GM19372 (cell line): ENCODE measurements around the gene CELA3A.
"Not testable (repeated sequence)": the region's sequence is repeated elsewhere in the genome, so short reads cannot be mapped to it uniquely, and the experiment has no call there.

Source experiments
- ATAC-seq: cut with Tn5 transposase; IDR thresholded peaks from one replicate; pipeline ENCODE4 v1.9.1; 2021; ENCODE audit warnings: mild to moderate bottlenecking, low read depth, moderate library complexity; ENCODE audit not compliant: unreplicated experiment

The CELA3A gene

GRCh38 chr1:22012752-22013151 lies 11.3 kb downstream of the CELA3A start:
- not testable (repeated sequence) for ATAC-seq

- ATAC-seq, result not testable (repeated sequence)
These were observed 13.2 kb downstream of the CELA3A start for GRCh38 chr1:22014575-22015206.

DNA sequence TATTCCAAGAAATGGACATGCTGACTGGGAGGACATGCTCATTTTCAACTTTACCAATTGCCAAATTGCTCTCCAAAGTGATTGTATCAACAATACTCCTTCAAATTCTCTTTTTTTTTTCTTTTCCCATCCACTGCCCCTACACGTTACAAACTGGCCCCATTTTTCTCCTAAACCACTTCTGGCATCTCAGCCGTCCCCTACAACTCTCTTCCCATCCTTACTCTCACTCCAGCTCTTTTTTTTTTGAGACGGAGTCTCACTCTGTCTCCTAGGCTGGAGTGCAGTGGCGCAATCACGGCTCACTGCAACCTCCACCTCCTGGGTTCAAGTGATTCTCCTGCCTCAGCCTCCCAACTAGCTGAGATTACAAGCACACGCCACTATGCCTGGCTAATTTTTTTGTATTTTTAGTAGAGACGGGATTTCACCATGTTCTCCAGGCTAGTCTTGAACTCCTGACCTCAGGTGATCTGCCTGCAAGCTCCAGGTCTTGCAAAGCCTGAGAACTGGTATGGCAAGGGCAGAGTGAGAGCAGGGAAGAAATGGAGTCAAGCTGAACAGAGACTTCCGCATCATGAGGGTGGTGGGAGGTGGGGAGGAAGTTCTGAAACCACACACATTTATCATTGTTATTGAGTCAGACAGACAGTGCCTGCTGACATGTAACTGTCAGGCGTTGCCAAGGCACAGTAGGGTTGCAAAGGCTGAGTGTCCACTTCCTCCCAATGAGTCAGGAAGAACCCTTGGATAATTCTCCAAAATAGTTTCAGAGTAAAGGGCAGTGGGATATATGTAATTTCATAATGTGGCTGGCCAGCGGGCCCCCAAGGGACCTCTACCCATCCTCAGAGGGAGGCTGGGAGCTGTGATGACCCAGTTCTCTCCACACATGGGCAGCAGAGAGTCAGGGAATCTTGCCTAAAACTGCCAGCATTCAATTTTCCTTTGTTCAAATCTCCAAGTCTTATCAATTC lies 17.4 kb downstream of the CELA3A start:
- no peak for ATAC-seq

DNA sequence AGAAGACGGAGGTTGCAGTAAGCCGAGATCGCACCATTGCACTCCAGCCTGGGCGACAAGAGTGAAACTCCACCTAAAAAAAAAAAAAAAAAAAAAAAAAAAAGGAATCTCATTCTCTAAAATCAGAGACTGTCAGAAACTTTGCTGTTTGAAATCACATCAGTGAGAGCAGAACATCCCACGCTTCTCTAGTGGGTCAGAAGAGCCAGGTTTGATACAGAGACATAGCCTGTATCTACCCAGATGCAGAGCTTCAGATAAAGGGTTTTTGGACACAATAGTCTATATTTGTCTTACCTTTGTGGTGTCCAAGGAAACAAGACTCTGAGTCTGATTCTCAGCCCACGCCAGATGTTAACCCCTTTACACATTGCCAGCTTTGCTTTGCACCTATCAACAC lies 19.6 kb downstream of the CELA3A start:
- no peak for ATAC-seq

DNA sequence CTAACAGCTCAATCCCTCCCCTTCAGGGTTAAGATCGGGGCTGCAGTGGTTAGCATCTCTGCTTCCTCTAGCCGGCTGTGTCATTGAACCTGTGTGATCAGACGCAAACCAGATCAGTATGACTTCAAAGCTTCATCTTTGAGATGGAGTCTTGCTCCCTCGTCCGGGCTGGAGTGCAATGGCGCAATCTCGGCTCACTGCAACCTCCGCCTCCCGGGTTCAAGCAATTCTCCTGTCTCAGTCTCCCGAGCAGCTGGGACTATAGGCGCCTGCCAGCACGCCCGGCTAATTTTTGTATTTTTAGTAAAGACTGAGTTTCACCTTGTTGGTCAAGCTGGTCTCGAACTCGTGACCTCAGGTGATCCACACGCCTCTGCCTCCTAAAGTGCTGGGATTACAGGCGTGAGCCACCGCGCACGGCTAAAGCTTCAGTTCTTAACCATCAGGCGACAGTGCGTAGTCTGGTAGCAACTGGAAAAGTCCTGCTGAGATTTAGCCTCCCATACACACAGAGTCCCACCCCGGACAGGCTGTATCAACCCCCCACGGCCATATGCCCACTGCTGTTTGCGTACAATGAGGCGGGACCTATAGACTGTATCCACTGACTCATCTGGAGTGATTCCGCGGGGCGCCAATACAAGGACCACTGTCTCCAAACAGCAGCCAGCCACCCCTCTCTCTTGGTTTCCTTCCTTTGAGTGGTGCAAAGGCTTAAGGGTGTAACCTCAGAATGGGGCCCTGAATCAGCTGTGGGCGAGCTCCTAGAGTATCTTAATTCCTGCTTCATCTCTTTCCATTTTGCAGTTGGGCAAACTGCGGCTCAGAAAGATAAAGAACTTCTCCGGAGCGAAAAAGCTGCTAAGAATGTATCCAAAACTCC lies 23.3 kb downstream of the CELA3A start:
- peak; percentile 31 for ATAC-seq

DNA sequence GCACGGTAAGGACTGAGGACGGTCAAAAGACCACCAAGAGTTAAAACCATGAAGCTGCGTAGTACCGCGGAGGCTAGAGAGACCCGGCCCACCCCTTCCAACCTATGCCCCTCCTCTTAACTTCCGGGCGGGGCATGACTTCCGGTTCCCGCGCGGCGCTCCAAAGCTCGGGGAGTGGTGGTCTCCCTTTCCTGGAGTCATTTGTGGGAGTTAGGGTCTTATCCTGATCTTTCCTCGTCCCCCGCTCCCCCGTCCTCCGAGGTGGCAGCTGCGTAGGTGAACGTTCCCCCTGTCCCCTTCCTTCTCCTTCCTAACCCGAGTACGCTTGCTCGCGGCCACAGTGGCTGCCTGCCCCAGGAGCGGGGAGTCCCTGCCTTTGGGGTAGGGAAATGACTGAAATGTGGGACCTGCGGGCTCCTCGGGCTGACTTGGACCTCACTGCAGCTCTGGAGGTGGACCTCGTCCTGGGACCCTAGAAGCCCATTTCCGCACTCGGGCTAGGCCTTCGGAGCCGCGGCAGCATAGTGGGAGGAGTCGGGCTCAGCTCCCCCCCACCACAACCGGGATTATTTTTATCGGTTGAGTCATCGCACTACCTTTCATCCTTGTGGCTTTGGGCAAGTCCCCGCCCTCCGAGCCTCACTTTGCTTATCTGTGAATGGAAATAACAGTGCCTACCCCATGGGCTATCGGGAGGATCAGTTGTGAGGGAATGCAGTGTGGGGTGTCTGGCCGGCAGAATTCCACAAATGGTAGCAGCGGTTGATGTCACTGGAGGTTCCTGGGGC lies 24.1 kb downstream of the CELA3A start:
- peak; percentile 69 for ATAC-seq

DNA sequence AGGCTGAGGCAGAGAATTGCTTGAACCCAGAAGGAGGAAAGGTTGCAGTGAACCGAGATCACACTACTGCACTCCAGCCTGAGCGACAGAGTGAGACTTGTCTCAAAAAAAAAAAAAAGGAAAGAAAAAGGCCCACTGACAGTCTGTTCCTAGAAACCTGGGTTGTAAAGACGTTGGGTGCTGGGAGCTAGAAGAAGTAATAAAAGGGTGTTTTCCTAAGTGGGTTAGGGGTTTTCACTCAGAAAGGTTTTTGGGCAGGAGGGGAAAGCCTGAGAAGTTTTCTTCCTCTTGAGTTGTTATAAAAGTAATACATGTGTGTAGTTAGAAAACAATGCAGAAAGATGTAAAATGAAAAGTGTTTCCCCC lies 25.4 kb downstream of the CELA3A start:
- ATAC-seq, result no peak

DNA sequence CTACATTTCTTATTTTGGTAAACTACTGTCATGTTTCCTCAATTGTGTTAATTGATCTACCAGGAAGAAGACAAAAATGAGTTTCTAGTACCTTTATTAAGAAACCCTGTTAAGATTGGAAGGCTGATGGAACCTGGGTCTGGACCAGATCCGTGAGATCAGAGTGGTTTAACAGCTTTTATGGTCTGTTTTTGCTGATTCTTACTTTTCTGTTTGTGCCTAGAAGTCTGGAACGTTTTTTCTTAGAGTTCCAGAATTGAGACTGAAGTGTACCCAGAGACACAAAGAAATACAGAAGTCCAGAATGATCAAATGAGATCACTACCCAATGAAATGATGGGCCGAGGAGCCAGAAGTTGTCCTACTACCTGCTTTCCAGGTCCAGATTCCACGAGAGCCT lies 28.6 kb downstream of the CELA3A start:
- ATAC-seq, result no peak

DNA sequence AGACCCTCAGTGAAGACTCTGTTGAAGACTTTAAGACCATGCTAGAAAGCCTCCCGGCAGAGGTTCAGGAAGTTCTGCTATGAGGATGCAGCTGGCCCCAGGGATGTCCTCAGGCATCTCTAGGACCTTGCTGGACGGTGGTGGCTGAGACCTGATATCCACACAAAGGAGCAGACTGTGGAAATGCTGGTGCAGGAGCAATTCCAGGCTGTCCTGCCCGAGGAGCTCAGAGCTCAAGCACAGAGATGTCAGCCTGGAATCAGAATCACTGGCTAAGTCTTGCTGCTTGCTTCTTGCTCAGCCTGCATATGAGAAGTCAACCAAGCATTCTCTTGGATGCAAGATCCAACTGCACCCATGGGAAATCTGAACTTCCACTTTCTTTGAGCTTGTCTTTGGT lies 29.0 kb downstream of the CELA3A start:
- ATAC-seq, result no peak

DNA sequence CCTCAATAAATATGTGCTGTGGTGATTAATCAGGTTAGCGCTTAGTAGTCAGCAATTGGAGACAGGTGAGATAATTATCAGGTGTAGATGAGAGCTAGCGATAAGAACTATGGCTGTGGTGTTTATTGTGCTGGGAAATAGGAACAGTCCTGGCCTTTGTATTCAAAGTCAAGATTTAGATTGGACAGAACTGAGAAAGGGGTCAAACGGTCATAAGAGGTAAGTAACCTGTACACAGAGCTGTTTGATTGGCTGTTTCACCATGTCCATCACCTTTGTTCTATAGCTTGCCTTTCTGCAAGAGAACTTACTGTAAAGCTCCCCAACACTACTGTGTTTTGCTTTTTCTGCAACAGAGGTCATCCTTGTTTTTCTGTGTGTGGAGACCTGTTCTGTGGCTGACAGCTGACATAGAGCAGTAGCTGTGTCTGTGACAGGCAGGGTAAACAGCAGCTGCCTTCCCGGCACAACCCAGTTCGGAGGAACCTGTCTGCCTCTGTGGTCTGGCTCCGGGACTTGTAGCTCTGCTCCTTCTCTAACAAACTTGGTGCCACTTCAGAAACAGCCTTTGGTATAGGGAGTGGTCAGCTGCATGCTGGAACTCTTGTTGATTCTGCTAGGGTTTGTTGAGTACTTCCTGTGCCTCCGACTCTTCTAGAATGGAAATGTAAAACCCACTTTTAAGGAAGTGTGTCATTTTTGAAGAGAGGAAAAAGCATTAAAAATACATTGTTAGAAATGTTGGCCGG lies 29.9 kb downstream of the CELA3A start:
- ATAC-seq, result no peak

GRCh38 chr1:22034834-22035233 lies 33.4 kb downstream of the CELA3A start:
- ATAC-seq, result not testable (repeated sequence)

DNA sequence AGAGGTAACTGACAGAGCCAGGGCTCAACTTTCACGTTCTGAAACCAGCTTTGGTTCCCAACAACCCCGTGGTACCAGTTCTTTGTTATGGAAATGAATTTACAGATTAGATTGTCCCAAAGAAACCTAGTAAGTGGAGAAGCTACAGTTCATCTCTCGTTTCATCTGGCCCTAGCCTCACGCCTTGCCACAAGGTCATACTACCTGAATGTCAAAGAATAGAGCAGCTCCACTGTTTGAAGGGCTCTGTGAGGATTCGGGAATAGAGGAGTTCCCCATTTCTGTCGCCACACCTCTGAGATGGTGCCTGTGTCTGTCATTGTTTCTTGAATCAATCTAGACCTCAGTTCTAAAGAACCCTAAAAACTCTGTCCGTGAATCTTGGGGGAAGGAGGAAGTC lies 36.1 kb downstream of the CELA3A start:
- no peak for ATAC-seq

GRCh38 chr1:22038036-22038435 lies 36.6 kb downstream of the CELA3A start:
- ATAC-seq, result no peak

GRCh38 chr1:22039594-22040285 lies 38.3 kb downstream of the CELA3A start:
- peak; percentile 96 for ATAC-seq

- no peak for ATAC-seq
These were observed 38.8 kb downstream of the CELA3A start for GRCh38 chr1:22040286-22040623.

DNA sequence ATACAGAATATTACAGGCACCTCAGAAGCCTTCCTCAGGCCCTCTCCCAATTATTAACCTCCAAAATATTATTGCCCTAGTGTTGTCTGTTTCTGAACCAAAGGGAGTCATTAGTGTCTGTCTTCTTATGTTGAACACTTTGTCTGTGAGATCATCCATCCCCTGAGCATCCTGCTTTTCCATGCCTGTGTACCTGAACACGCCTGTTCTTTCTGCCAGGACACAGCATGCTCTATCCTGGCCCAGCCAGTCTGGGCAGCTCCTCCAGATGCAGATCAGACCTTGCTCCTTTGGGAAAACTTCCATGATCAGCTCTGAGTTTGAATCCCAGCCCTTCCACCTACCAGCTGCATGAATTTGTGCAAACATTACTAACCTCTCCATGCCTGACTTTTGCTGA lies 40.0 kb downstream of the CELA3A start:
- ATAC-seq, result no peak

- ATAC-seq, result no peak
These were observed 41.8 kb downstream of the CELA3A start for GRCh38 chr1:22043198-22043769.

GRCh38 chr1:22044690-22045420 lies 43.4 kb downstream of the CELA3A start:
- ATAC-seq, result no peak
